HepG2 (cell line): Measurements from ENCODE around the gene LIPC. TPM values are rescaled to one million over a fixed set of nuclear protein-coding genes. Genes with fewer than 3 reads are reported as not detected.

Experiments
- ATAC-seq: fragments of 200-7000 bp; cut with Tn5 transposase; 3 replicates; pipeline ENCODE4 v1.9.1; 2020; ENCODE audit warnings: mild to moderate bottlenecking, moderate library complexity
- BruUV-seq: library from RNA; stranded (reverse); fragments of 400-500 nt; replicated peaks from 2 replicates; lab custom pipeline; 2021; lab: Mats Ljungman, UMichigan
- CTCF ChIA-PET: fragments of 300-600 bp; formaldehyde crosslinking; extraction: SDS; loops from one replicate; lab custom pipeline; 2021; ENCODE audit warnings: low total read pairs, inconsistent platforms, low intra/inter-chr PET ratio; lab: Yijun Ruan, JAX
- POLR2A ChIA-PET: fragments of 350-600 bp; sonication (Branson Sonifier 250); formaldehyde crosslinking; loops from one replicate; lab custom pipeline; 2020; ENCODE audit warnings: antibody characterized with exemption, inconsistent platforms; lab: Yijun Ruan, JAX
- DNase-seq: peaks from one replicate; pipeline ENCODE4 v3.0.0-alpha.2; 2015; ENCODE audit warnings: low spot score
- FAIRE-seq: peaks from 3 replicates; lab custom pipeline; 2011; peaks lifted over from hg19 to GRCh38; lab: Jason Lieb, UNC
- H2AFZ ChIP-seq: one replicate; pipeline ENCODE4 v1.6.1; 2011; ENCODE audit warnings: low read length, inconsistent platforms
- H3K27ac ChIP-seq: fragments of 300-600 bp; 3 replicates; pipeline ENCODE4 v1.8.0; 2011; ENCODE audit warnings: mixed run types, mild to moderate bottlenecking, mixed read lengths, low read length, inconsistent platforms; ENCODE audit not compliant: insufficient read depth; ENCODE audit errors: extremely low read length
- H3K27me3 ChIP-seq, 2 experiments: fragments of 200-600 bp in 1 of 2; 2 replicates in 1 of 2; 3 replicates in 1 of 2; pipeline versions ENCODE4 v1.6.0 to v1.8.0; 2011; ENCODE audit warnings: low read length in 2 of 2, mild to moderate bottlenecking in 2 of 2, moderate library complexity in 2 of 2, inconsistent platforms in 1 of 2; ENCODE audit not compliant: insufficient read depth in 2 of 2, control insufficient read depth in 1 of 2
- H3K36me3 ChIP-seq, 2 experiments: fragments of 200-600 bp in 1 of 2; replicated peaks in 1 of 2; 2 replicates in 1 of 2; 3 replicates in 1 of 2; pipeline versions ENCODE4 v1.5.1 to v1.8.0; 2011; ENCODE audit warnings: low read length in 2 of 2, inconsistent platforms in 1 of 2; ENCODE audit not compliant: insufficient read depth in 2 of 2, control insufficient read depth in 1 of 2
- H3K4me1 ChIP-seq: 2 replicates; pipeline ENCODE4 v1.5.1; 2012; ENCODE audit warnings: low read length, inconsistent platforms; ENCODE audit not compliant: insufficient read depth
- H3K4me2 ChIP-seq: 2 replicates; pipeline ENCODE4 v1.6.0; 2011; ENCODE audit warnings: low read depth, low read length, inconsistent platforms
- H3K4me3 ChIP-seq, 3 experiments: fragments of 200-600 bp in 1 of 3; sonication (generic), shearing (Covaris generic) in 1 of 3; replicated peaks in 1 of 3; 2 replicates each; pipeline ENCODE4 v1.5.1; 2011 to 2016; ENCODE audit warnings: low read length in 3 of 3, inconsistent platforms in 2 of 3, low read depth in 2 of 3, mild to moderate bottlenecking in 2 of 3, control low read depth in 1 of 3, mixed read lengths in 1 of 3; ENCODE audit not compliant: insufficient read depth in 1 of 3
- H3K79me2 ChIP-seq: one replicate; pipeline ENCODE4 v1.6.1; 2011; ENCODE audit warnings: low read length, inconsistent platforms; ENCODE audit not compliant: insufficient read depth
- H3K9ac ChIP-seq: 2 replicates; pipeline ENCODE4 v1.6.0; 2011; ENCODE audit warnings: mild to moderate bottlenecking, low read depth, low read length, inconsistent platforms; ENCODE audit not compliant: insufficient read depth
- H3K9me3 ChIP-seq: 2 replicates; pipeline ENCODE4 v1.5.1; 2012; ENCODE audit warnings: mild to moderate bottlenecking, low read length
- H4K20me1 ChIP-seq: 2 replicates; pipeline ENCODE4 v1.6.0; 2011; ENCODE audit warnings: inconsistent platforms, mild to moderate bottlenecking, low read length, moderate library complexity; ENCODE audit not compliant: insufficient read depth
- DMTF1 ChIP-seq: sonication (generic); formaldehyde crosslinking; IDR thresholded peaks from 2 replicates; pipeline ENCODE4 v1.4.0; 2020; ENCODE audit warnings: mild to moderate bottlenecking, missing genetic modification reagents
- MYPOP ChIP-seq: sonication (generic); formaldehyde crosslinking; IDR thresholded peaks from 2 replicates; pipeline ENCODE4 v1.8.1; 2023; ENCODE audit warnings: mild to moderate bottlenecking, moderate library complexity, missing genetic modification reagents
- PRDM4 ChIP-seq: sonication (generic); formaldehyde crosslinking; IDR thresholded peaks from 2 replicates; pipeline ENCODE4 v1.9.0; 2021; ENCODE audit warnings: missing genetic modification reagents, borderline replicate concordance
- RAD51 ChIP-seq: fragments of 450-650 bp; IDR thresholded peaks from 2 replicates; pipeline ENCODE4 v1.6.1; 2016; ENCODE audit warnings: borderline replicate concordance
- RNF2 ChIP-seq: fragments of 450-650 bp; conservative IDR thresholded peaks from 2 replicates; pipeline ENCODE4 v1.6.1; 2016; ENCODE audit warnings: low read depth
- SNAPC5 ChIP-seq: sonication (generic); formaldehyde crosslinking; IDR thresholded peaks from 2 replicates; pipeline ENCODE4 v1.8.1; 2023; ENCODE audit warnings: mild to moderate bottlenecking, missing genetic modification reagents, borderline replicate concordance
- TBX3 ChIP-seq: fragments of 450-650 bp; IDR thresholded peaks from 2 replicates; pipeline ENCODE4 v1.6.1; 2017; ENCODE audit warnings: antibody characterized with exemption, mild to moderate bottlenecking, inconsistent platforms, borderline replicate concordance
- ZFP62 ChIP-seq: sonication (generic); formaldehyde crosslinking; IDR thresholded peaks from 2 replicates; pipeline ENCODE4 v1.4.0; 2020; ENCODE audit warnings: missing genetic modification reagents
- ZSCAN30 ChIP-seq: sonication (generic); formaldehyde crosslinking; IDR thresholded peaks from 2 replicates; pipeline ENCODE4 v1.5.0; 2020; ENCODE audit warnings: mild to moderate bottlenecking, missing genetic modification reagents
- WGBS: methylation state at CpG from one replicate; pipeline ENCODE4 v1.1.6; 2017; ENCODE audit warnings: low lambda C conversion rate; 5-methylcytosine and 5-hydroxymethylcytosine counted together
- in situ Hi-C: cut with HindIII; loops from 2 replicates; pipeline ENCODE4 v1.10.0; 2017; ENCODE audit warnings: low pct_unique_long_range_greater_than_20kb; ENCODE audit not compliant: extremely low pct_ligation_motif_present
- intact Hi-C: fragments of 100-400 bp; cut with micrococcal nuclease; formaldehyde crosslinking; loops from one replicate; pipeline ENCODE4 v1.10.0; 2022; ENCODE audit not compliant: unreplicated experiment
- polyA plus RNA-seq, 8 experiments: library from polyadenylated mRNA; depleted of rRNA in 3 of 8; stranded (reverse) in 7 of 8; unstranded in 1 of 8; fragments of >200 nt; fragmentation: Illumina TruSeq in 4 of 8; extraction: Trizol in 4 of 8; gene quantifications; 2 replicates each; pipeline versions ENCODE4 v1.2.1 to v1.2.3, GENCODE V29; 2011 to 2016; ENCODE audit warnings: low read depth in 4 of 8, missing spikeins in 1 of 8, mixed read lengths in 1 of 8; ENCODE audit not compliant: insufficient read depth in 1 of 8
- total RNA-seq, 5 experiments: library from RNA; depleted of rRNA; stranded (reverse); fragments of >200 nt; fragmentation: Illumina TruSeq; extraction: Trizol; gene quantifications; 2 replicates each; pipeline ENCODE4 v1.2.3, GENCODE V29; 2016; ENCODE audit warnings: low read depth in 1 of 5

LIPC gene
- total and polyA plus RNA-seq, 2 of the 13 experiments (the other 11 are each of a cell fraction or from before 2014, with no cell fraction given), result 26.0 to 38.0 TPM

- WGBS, result 86% methylated on average over 2 of the region's 4 CpGs
- Histone ChIP-seq H4K20me1 (no peaks in the 10 kb centered on the region), H3K79me2 (no peaks in the 10 kb centered on the region), H3K36me3 (no peaks in the 10 kb centered on the region), H3K27me3 (no peaks in the 10 kb centered on the region), H3K27ac (no peak overlapping the region), H3K4me2 (no peak overlapping the region), H2AFZ (no peak overlapping the region), H3K9me3 (no peaks in the 10 kb centered on the region), H3K4me3 (no peak overlapping the region), H3K4me1 (no peaks in the 10 kb centered on the region), H3K9ac (no peak overlapping the region)
- intact Hi-C loops (no loop called here), in situ Hi-C loops (no loop called here)
- TF ChIP-seq RNF2 (no peak), MYPOP (CRISPR knock-in tag) (no peak), PRDM4 (no peak), RAD51 (no peak), ZSCAN30 (no peak), DMTF1 (no peak), SNAPC5 (CRISPR knock-in tag) (no peak), ZFP62 (CRISPR knock-in tag) (no peak), TBX3 (no peak)
- FAIRE-seq (no peak), ATAC-seq (no peak), DNase-seq (no peak)
- POLR2A ChIA-PET, result no interaction called here
- BruUV-seq, result no TSS peak
- CTCF ChIA-PET, result no interaction called here
Observed at GRCh38 chr15:58506064-58506490, 74.3 kb downstream of the LIPC start.
